Activated CD4-positive, alpha-beta memory T cell treated with anti-CD3 and anti-CD28 coated beads for 36 hours (primary cell): Measurements from ENCODE around the gene HRAS. TPM values are rescaled to one million over a fixed set of nuclear protein-coding genes. Genes with fewer than 3 reads are reported as not detected.

ENCODE experiments used
- CTCF ChIA-PET: fragments of 350-600 bp; sonication (Branson Sonifier 250); formaldehyde crosslinking; loops from one replicate; lab custom pipeline; 2021; ENCODE audit warnings: antibody characterized with exemption, inconsistent platforms; lab: Charles Lee
- POLR2A ChIA-PET: fragments of 350-600 bp; sonication (Branson Sonifier 250); formaldehyde crosslinking; loops from one replicate; lab custom pipeline; 2021; ENCODE audit warnings: antibody characterized with exemption; lab: Charles Lee
- DNase-seq: peaks from one replicate; pipeline ENCODE4 v3.0.0-alpha.2; 2020
- H3K27ac Mint-ChIP-seq: one replicate; pipeline ENCODE4 v1.8.0; 2021; ENCODE audit warnings: mixed read lengths
- H3K27me3 Mint-ChIP-seq: one replicate; pipeline ENCODE4 v1.8.0; 2021; ENCODE audit warnings: mixed read lengths
- H3K36me3 Mint-ChIP-seq: one replicate; pipeline ENCODE4 v1.8.0; 2021; ENCODE audit warnings: mixed read lengths
- H3K4me1 Mint-ChIP-seq: one replicate; pipeline ENCODE4 v1.8.0; 2021; ENCODE audit warnings: low read depth, mixed read lengths
- H3K4me3 Mint-ChIP-seq: one replicate; pipeline ENCODE4 v1.8.0; 2021; ENCODE audit warnings: mild to moderate bottlenecking, mixed read lengths
- H3K9me3 Mint-ChIP-seq: one replicate; pipeline ENCODE4 v1.8.0; 2021; ENCODE audit warnings: mixed read lengths
- intact Hi-C: fragments of 100-400 bp; cut with micrococcal nuclease; formaldehyde crosslinking; loops from one replicate; pipeline ENCODE4 v1.15.1; 2023
- total RNA-seq, 2 experiments: library from RNA; stranded (reverse); gene quantifications; one replicate each; pipeline ENCODE4 v1.2.3, GENCODE V29; 2021

Gene HRAS
- total RNA-seq, 2 experiments from 2014 or later, result 39.8 to 42.0 TPM

GRCh38 chr11:512761-513595 is 22.4 kb downstream of the HRAS start:
- H3K4me3 Mint-ChIP-seq, result no peak overlapping the region
- ChIA-PET CTCF (interaction anchor here (1.4 kb wide), 1 partner anchor 64 kb away, joined by 3 read pairs; no protein-coding TSS in a partner anchor), POLR2A (no interaction called here)
- peaks cover 14% of the 10 kb centered on the region for H3K9me3 Mint-ChIP-seq
- H3K36me3 Mint-ChIP-seq, result peaks cover 14% of the 10 kb centered on the region
- intact Hi-C loops, result no loop called here
- H3K4me1 Mint-ChIP-seq, result peaks cover 3% of the 10 kb centered on the region
- no peaks in the 10 kb centered on the region for H3K27me3 Mint-ChIP-seq
- DNase-seq, result no peak
- no peak overlapping the region for H3K27ac Mint-ChIP-seq

DNA sequence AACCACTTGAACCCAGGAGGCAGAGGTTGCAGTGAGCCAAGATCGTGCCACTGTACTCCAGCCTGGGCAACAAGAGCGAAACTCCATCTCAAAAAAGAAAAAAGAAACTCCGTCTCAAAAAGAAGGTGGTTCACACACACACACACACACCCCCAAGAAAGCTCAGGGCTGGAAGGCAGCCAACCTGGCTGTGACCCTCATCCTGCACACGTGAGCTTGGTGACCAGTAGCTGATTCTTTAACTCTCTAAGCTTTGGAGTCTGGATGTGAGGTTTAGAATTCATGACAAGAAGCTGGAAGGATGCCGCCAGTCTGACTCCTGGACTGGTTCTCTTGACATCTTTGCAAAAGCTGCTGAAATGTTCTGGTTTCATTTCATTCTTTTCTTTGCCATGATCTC is 26.4 kb downstream of the HRAS start:
- no peaks in the 10 kb centered on the region for H3K27me3 Mint-ChIP-seq
- DNase-seq, result no peak
- POLR2A ChIA-PET, result no interaction called here
- no peak overlapping the region for H3K4me3 Mint-ChIP-seq
- intact Hi-C loops, result no loop called here
- CTCF ChIA-PET, result interaction anchor here (5.0 kb wide), 1 partner anchor 10 kb away, joined by 40 read pairs; no protein-coding TSS in a partner anchor
- no peaks in the 10 kb centered on the region for H3K9me3 Mint-ChIP-seq
- peaks cover 19% of the 10 kb centered on the region for H3K4me1 Mint-ChIP-seq
- no peak overlapping the region for H3K27ac Mint-ChIP-seq
- peaks cover 15% of the 10 kb centered on the region for H3K36me3 Mint-ChIP-seq

GRCh38 chr11:507727-508515 is 27.5 kb downstream of the HRAS start:
- Mint-ChIP-seq H3K4me3 (peak overlapping the region; percentile 69), H3K36me3 (peaks cover 13% of the 10 kb centered on the region), H3K4me1 (peaks cover 27% of the 10 kb centered on the region), H3K27me3 (no peaks in the 10 kb centered on the region), H3K27ac (peak overlapping the region; percentile 69), H3K9me3 (no peaks in the 10 kb centered on the region)
- intact Hi-C loops, result loop anchor here (1.0 to 2.0 kb wide), 7 partner anchors 10 to 239 kb away; partner anchors contain the start of genes LRRC56 and SIGIRR
- POLR2A ChIA-PET, result no interaction called here
- DNase-seq, result no peak
- CTCF ChIA-PET, result interaction anchor here (1.6 to 5.0 kb wide), 2 partner anchors 11 to 59 kb away, joined by 6 to 40 read pairs; no protein-coding TSS in a partner anchor

DNA sequence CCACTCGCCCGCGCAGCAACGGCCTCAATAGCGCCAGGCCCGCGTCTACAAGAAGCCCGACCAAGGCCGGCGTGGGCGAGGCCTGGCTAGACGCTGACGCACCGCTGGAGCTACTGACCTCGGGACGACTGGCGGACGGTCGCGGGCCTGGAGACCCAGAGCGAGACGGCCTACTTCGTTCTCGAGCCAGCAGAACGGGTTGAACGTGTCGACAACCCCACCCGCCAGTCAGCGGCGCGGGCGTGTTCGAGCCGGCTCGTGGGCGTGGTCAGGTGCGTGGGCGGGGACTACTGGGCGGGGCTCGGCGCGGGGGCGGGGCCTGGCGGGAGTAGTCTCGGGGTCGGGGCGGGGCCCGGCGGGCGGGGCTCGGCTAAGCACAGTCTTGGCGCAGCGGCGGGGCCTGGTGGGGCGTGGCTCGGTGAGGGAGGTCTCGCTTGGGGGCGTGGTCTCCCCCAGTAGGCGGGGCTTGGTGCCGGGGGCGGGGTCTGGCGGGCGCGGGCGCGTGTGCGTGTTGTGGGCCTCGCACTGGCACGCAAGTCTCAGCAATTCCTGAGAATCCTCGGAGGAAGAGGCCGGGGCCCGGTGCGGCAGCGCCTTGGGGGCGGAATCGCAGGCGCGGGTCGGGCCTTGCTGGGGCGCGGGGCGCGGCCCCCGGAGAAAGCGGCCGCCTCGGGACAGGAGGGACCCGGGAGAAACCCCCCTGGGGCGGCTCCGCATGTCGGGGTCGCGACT is 28.2 kb downstream of the HRAS start, which contains the start of gene RNH1:
RNH1 (minus strand) TSS at position 248 of the 732 bp plus-strand sequence. CDS start 5,080 bp downstream, outside the sequence.
- no peaks in the 10 kb centered on the region for H3K9me3 Mint-ChIP-seq
- peak within 1 kb of the TSS; percentile 97 for H3K4me3 Mint-ChIP-seq
- POLR2A ChIA-PET, result interaction anchor here (1.0 to 2.2 kb wide), 8 partner anchors 12 to 151 kb away, joined by 3 to 22 read pairs (median 6); partner anchors contain the start of genes HRAS, PHRF1, PTDSS2 and SIGIRR
- CTCF ChIA-PET, result interaction anchor here (0.9 to 5.0 kb wide), 3 partner anchors 11 to 59 kb away, joined by 3 to 40 read pairs (median 6); no protein-coding TSS in a partner anchor
- DNase-seq, result peak; percentile 99
- peaks cover 10% of the 10 kb centered on the region for H3K36me3 Mint-ChIP-seq
- H3K4me1 Mint-ChIP-seq, result peaks cover 27% of the 10 kb centered on the region
- no peaks in the 10 kb centered on the region for H3K27me3 Mint-ChIP-seq
- H3K27ac Mint-ChIP-seq, result peak within 1 kb of the TSS; percentile 100
- intact Hi-C loops, result loop anchor here (1.0 to 2.0 kb wide), 8 partner anchors 11 to 300 kb away; partner anchors contain the start of genes BET1L, LRRC56, RIC8A and SIGIRR

DNA sequence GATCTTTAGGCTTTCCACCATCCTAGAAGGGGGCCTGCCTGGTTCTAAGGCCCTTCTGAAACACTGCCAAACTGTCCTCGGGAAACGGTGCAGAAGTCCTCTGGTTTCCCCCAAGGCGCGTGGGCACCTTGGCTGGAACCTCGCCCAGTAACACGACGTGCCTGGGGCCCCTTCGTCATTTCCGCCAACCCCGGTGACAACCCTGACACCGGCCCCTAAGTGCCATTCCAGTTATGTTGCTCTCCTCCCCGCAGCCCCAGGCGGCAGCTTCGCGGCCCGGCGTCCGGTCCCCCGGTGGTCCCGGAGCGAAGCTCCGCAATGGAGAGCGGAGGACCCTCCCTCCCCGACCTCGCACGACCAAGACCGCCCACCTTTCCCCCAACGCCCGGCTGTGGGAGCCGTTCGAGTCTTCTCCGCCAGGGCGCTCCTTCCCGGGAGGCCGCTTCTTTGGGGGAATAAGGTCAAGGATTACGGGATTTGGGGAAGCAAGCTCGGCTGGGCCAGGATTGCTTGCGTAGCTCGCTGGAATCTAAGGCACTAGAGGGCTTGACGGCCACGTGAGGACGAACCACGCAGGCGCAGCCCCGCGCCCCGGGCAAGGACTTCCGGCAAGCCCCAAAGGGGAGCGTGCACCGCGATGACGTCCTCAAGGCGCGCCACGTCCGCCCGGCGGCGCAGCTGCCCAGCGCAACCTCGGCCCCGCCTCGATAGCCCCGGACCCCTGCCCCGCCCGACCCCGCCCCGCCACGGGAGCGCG is 29.0 kb downstream of the HRAS start:
- intact Hi-C loops, result loop anchor here (1.0 to 2.0 kb wide), 4 partner anchors 68 to 299 kb away; partner anchors contain the start of genes BET1L, RIC8A and SIGIRR
- peak overlapping the region; percentile 97 for H3K4me3 Mint-ChIP-seq
- POLR2A ChIA-PET, result interaction anchor here (1.0 to 2.2 kb wide), 8 partner anchors 12 to 151 kb away, joined by 3 to 22 read pairs (median 6); partner anchors contain the start of genes HRAS, PHRF1, PTDSS2 and SIGIRR
- peak; percentile 98 for DNase-seq
- CTCF ChIA-PET, result interaction anchor here (0.9 to 5.0 kb wide), 3 partner anchors 12 to 58 kb away, joined by 3 to 40 read pairs (median 6); no protein-coding TSS in a partner anchor
- no peaks in the 10 kb centered on the region for H3K9me3 Mint-ChIP-seq
- no peaks in the 10 kb centered on the region for H3K27me3 Mint-ChIP-seq
- peaks cover 10% of the 10 kb centered on the region for H3K36me3 Mint-ChIP-seq
- peak overlapping the region; percentile 100 for H3K27ac Mint-ChIP-seq
- peaks cover 27% of the 10 kb centered on the region for H3K4me1 Mint-ChIP-seq

GRCh38 chr11:504994-505344 is 30.4 kb downstream of the HRAS start:
- Mint-ChIP-seq H3K36me3 (peaks cover 15% of the 10 kb centered on the region), H3K4me3 (peak overlapping the region; percentile 97), H3K27ac (no peak overlapping the region), H3K4me1 (peaks cover 27% of the 10 kb centered on the region), H3K9me3 (no peaks in the 10 kb centered on the region), H3K27me3 (no peaks in the 10 kb centered on the region)
- CTCF ChIA-PET, result interaction anchor here (1.6 kb wide), 1 partner anchor 13 kb away, joined by 5 read pairs; no protein-coding TSS in a partner anchor
- intact Hi-C loops, result no loop called here
- no peak for DNase-seq
- POLR2A ChIA-PET, result interaction anchor here (2.2 kb wide), 1 partner anchor 57 kb away, joined by 22 read pairs; the partner anchor contains the start of gene PTDSS2

GRCh38 chr11:504053-504993 is 31.1 kb downstream of the HRAS start:
- H3K4me1 Mint-ChIP-seq, result peaks cover 27% of the 10 kb centered on the region
- H3K4me3 Mint-ChIP-seq, result peak overlapping the region; percentile 97
- H3K9me3 Mint-ChIP-seq, result no peaks in the 10 kb centered on the region
- peak; percentile 27 for DNase-seq
- POLR2A ChIA-PET, result no interaction called here
- CTCF ChIA-PET, result interaction anchor here (0.9 to 1.6 kb wide), 2 partner anchors 14 to 54 kb away, joined by 3 to 5 read pairs; no protein-coding TSS in a partner anchor
- H3K27ac Mint-ChIP-seq, result no peak overlapping the region
- no peaks in the 10 kb centered on the region for H3K27me3 Mint-ChIP-seq
- intact Hi-C loops, result no loop called here
- peaks cover 12% of the 10 kb centered on the region for H3K36me3 Mint-ChIP-seq

- intact Hi-C loops, result no loop called here
- H3K4me1 Mint-ChIP-seq, result peaks cover 27% of the 10 kb centered on the region
- H3K36me3 Mint-ChIP-seq, result peaks cover 16% of the 10 kb centered on the region
- H3K27ac Mint-ChIP-seq, result peak overlapping the region; percentile 23
- H3K4me3 Mint-ChIP-seq, result peak overlapping the region; percentile 45
- no peaks in the 10 kb centered on the region for H3K9me3 Mint-ChIP-seq
- H3K27me3 Mint-ChIP-seq, result no peaks in the 10 kb centered on the region
- ChIA-PET POLR2A (no interaction called here), CTCF (interaction anchor here (0.9 to 2.3 kb wide), 2 partner anchors 53 to 55 kb away, joined by 3 to 9 read pairs; no protein-coding TSS in a partner anchor)
- DNase-seq, result peak; percentile 73
Observed at GRCh38 chr11:503179-503981, 32.0 kb downstream of the HRAS start.
